ENCODE results near the gene KPNA1. TPM values are rescaled to one million over a fixed set of nuclear protein-coding genes. Genes with fewer than 3 reads are reported as not detected.

KPNA1 gene
- total and polyA plus RNA-seq, 2 experiments from 2014 or later, result 19.8 to 30.1 TPM

DNA sequence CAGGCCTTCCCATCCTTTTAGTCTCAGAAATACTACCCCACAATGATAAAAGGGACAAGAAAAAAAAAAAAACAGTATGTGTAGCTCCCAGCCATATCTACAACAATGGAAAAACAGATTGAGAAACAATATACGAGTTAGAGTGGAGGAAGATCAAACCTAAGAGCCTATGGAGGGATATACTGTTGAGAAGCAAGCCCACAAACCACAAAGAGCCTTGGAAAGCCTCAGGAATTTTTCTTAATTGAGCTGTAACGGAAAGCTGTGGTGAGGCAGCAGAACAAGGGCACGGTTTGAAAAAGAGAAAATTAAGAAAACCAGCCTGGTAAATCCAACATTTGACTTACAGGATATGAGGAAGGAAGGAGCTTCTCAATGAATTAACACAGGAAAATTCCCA, 21.4 kb downstream of the KPNA1 start (continued):
- TF ChIP-seq, protein P1, sequence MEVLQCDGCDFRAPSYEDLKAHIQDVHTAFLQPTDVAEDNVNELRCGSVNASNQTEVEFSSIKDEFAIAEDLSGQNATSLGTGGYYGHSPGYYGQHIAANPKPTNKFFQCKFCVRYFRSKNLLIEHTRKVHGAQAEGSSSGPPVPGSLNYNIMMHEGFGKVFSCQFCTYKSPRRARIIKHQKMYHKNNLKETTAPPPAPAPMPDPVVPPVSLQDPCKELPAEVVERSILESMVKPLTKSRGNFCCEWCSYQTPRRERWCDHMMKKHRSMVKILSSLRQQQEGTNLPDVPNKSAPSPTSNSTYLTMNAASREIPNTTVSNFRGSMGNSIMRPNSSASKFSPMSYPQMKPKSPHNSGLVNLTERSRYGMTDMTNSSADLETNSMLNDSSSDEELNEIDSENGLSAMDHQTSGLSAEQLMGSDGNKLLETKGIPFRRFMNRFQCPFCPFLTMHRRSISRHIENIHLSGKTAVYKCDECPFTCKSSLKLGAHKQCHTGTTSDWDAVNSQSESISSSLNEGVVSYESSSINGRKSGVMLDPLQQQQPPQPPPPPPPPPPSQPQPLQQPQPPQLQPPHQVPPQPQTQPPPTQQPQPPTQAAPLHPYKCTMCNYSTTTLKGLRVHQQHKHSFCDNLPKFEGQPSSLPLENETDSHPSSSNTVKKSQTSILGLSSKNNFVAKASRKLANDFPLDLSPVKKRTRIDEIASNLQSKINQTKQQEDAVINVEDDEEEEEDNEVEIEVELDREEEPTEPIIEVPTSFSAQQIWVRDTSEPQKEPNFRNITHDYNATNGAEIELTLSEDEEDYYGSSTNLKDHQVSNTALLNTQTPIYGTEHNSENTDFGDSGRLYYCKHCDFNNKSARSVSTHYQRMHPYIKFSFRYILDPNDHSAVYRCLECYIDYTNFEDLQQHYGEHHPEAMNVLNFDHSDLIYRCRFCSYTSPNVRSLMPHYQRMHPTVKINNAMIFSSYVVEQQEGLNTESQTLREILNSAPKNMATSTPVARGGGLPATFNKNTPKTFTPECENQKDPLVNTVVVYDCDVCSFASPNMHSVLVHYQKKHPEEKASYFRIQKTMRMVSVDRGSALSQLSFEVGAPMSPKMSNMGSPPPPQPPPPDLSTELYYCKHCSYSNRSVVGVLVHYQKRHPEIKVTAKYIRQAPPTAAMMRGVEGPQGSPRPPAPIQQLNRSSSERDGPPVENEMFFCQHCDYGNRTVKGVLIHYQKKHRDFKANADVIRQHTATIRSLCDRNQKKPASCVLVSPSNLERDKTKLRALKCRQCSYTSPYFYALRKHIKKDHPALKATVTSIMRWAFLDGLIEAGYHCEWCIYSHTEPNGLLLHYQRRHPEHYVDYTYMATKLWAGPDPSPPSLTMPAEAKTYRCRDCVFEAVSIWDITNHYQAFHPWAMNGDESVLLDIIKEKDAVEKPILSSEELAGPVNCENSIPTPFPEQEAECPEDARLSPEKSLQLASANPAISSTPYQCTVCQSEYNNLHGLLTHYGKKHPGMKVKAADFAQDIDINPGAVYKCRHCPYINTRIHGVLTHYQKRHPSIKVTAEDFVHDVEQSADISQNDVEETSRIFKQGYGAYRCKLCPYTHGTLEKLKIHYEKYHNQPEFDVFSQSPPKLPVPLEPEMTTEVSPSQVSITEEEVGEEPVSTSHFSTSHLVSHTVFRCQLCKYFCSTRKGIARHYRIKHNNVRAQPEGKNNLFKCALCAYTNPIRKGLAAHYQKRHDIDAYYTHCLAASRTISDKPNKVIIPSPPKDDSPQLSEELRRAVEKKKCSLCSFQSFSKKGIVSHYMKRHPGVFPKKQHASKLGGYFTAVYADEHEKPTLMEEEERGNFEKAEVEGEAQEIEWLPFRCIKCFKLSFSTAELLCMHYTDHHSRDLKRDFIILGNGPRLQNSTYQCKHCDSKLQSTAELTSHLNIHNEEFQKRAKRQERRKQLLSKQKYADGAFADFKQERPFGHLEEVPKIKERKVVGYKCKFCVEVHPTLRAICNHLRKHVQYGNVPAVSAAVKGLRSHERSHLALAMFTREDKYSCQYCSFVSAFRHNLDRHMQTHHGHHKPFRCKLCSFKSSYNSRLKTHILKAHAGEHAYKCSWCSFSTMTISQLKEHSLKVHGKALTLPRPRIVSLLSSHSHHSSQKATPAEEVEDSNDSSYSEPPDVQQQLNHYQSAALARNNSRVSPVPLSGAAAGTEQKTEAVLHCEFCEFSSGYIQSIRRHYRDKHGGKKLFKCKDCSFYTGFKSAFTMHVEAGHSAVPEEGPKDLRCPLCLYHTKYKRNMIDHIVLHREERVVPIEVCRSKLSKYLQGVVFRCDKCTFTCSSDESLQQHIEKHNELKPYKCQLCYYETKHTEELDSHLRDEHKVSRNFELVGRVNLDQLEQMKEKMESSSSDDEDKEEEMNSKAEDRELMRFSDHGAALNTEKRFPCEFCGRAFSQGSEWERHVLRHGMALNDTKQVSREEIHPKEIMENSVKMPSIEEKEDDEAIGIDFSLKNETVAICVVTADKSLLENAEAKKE (CRISPR knock-in tag; IDR thresholded peaks at IDR 0.05), result no peak
- TF ChIP-seq, protein P2, sequence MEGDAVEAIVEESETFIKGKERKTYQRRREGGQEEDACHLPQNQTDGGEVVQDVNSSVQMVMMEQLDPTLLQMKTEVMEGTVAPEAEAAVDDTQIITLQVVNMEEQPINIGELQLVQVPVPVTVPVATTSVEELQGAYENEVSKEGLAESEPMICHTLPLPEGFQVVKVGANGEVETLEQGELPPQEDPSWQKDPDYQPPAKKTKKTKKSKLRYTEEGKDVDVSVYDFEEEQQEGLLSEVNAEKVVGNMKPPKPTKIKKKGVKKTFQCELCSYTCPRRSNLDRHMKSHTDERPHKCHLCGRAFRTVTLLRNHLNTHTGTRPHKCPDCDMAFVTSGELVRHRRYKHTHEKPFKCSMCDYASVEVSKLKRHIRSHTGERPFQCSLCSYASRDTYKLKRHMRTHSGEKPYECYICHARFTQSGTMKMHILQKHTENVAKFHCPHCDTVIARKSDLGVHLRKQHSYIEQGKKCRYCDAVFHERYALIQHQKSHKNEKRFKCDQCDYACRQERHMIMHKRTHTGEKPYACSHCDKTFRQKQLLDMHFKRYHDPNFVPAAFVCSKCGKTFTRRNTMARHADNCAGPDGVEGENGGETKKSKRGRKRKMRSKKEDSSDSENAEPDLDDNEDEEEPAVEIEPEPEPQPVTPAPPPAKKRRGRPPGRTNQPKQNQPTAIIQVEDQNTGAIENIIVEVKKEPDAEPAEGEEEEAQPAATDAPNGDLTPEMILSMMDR (conservative IDR thresholded peaks at IDR 0.05; ENCODE audit: low read depth in 2 of 2), result no peak
- TF ChIP-seq ZNF331 (CRISPR knock-in tag; IDR thresholded peaks at IDR 0.05; ENCODE audit: low read depth), result no peak

- peaks cover 79% of the 10 kb centered on the region for H3K79me2 ChIP-seq (replicated peaks; ENCODE audit: insufficient read depth)
- Mint-ChIP-seq H3K36me3 (ENCODE audit: low read depth) (peaks cover 19% of the 10 kb centered on the region), H3K27me3 (ENCODE audit: insufficient read depth, low read depth, poor library complexity) (no peaks in the 10 kb centered on the region), H3K4me3 (no peak overlapping the region), H3K4me1 (no peaks in the 10 kb centered on the region), H3K27ac (no peak overlapping the region), H3K9me3 (no peaks in the 10 kb centered on the region)
- ATAC-seq, result no peak
- no peak overlapping the region for H3K4me3 ChIP-seq
- H3K9me2 ChIP-seq (ENCODE audit: insufficient read depth), result no peaks in the 10 kb centered on the region
- H4K20me1 ChIP-seq (replicated peaks; ENCODE audit: insufficient read depth), result peaks cover 30% of the 10 kb centered on the region; the same call in 1 of the 2 replicates
- no peaks in the 10 kb centered on the region for H3K4me1 ChIP-seq (ENCODE audit: insufficient read depth)
- no peaks in the 10 kb centered on the region for H3F3A ChIP-seq (replicated peaks; ENCODE audit: low read depth)
- H3K36me3 ChIP-seq (ENCODE audit: insufficient read depth), result no peaks in the 10 kb centered on the region
- no peak overlapping the region for H3K4me2 ChIP-seq
- DNase-seq (ENCODE audit: low spot score), result no peak
- no peak overlapping the region for H2AFZ ChIP-seq
- H3K27me3 ChIP-seq (ENCODE audit: insufficient read depth), result no peaks in the 10 kb centered on the region
- H3K27ac ChIP-seq (ENCODE audit: low read depth), result peak overlapping the region; percentile 52; the same call in 1 of the 2 replicates
- TF ChIP-seq ZNF114 (CRISPR knock-in tag; IDR thresholded peaks at IDR 0.05), result no peak
- TF ChIP-seq, protein P1 (CRISPR knock-in tag; IDR thresholded peaks at IDR 0.05), result no peak
Observed at GRCh38 chr3:122488262-122488973, 26.3 kb downstream of the KPNA1 start.

Measured in GM23338 (cell line).